Measurements from ENCODE around the gene EFNA5. TPM values are rescaled to one million over a fixed set of nuclear protein-coding genes. Genes with fewer than 3 reads are reported as not detected.
A peak's percentile ranks its signal among the peaks of the same experiment; 100 is the strongest.

EFNA5 gene
- polyA plus RNA-seq, 3 donors, result 0.01 TPM; not detected in 2

- Mint-ChIP-seq H3K36me3 (no peaks in the 10 kb centered on the region), H3K4me1 (peaks cover 34% of the 10 kb centered on the region), H3K27me3 (ENCODE audit: low read depth in 3 of 3) (peaks cover 0 to 6% (median 2%) of the 10 kb centered on the region in 3 donors), H3K27ac (peak overlapping the region; percentile 80 to 98 (median 96)), H3K9me3 (no peaks in the 10 kb centered on the region), H3K4me3 (peak overlapping the region in 1 of 2 donors; percentile 64)
- H3K36me3 ChIP-seq (replicated peaks in 1 of 2; ENCODE audit: control insufficient read depth in 1 of 2, insufficient read depth in 2 of 2, low read length in 2 of 2), result no peaks in the 10 kb centered on the region
- intact Hi-C loops (cut with micrococcal nuclease), result loop anchor here (5.0 to 10.0 kb wide), 2 partner anchors 83 to 85 kb away; no protein-coding TSS in a partner anchor
- H3K9me3 ChIP-seq (replicated peaks in 1 of 2; ENCODE audit: control insufficient read depth in 1 of 2, insufficient read depth in 1 of 2, low read length in 2 of 2), result no peaks in the 10 kb centered on the region
- no peak overlapping the region for H2AFZ ChIP-seq (ENCODE audit: insufficient read depth, low read depth, low read length, poor library complexity, severe bottlenecking)
- H3K27ac ChIP-seq (ENCODE audit: low read depth in 1 of 2, low read length in 2 of 2), result peak overlapping the region in 1 of 2 donors; percentile 93
- H3K27me3 ChIP-seq (ENCODE audit: control insufficient read depth in 2 of 2, insufficient read depth in 2 of 2, low read length in 2 of 2), result no peaks in the 10 kb centered on the region
- H3K4me3 ChIP-seq (replicated peaks in 1 of 3; ENCODE audit: low read depth in 2 of 3, low read length in 3 of 3), result peak overlapping the region in 1 of 3 experiments; percentile 3
- H3K9ac ChIP-seq (ENCODE audit: insufficient read depth, low read length, poor library complexity, severe bottlenecking), result no peak overlapping the region
- 86% methylated on average over 1 of the region's 6 CpGs for WGBS (ENCODE audit: insufficient coverage)
- TF ChIP-seq CTCF (IDR thresholded peaks at IDR 0.05), result no peak
- H4K20me1 ChIP-seq (ENCODE audit: insufficient read depth, low read length), result no peaks in the 10 kb centered on the region
- DNase-seq, result peak in 2 of 3 donors; percentile 25
- peaks cover 30 to 37% of the 10 kb centered on the region in 2 donors for H3K4me1 ChIP-seq (ENCODE audit: control insufficient read depth in 1 of 2, insufficient read depth in 2 of 2, low read length in 2 of 2)
- peak overlapping the region; percentile 33 for H3K4me2 ChIP-seq (replicated peaks; ENCODE audit: extremely low read depth, low read length, poor library complexity, severe bottlenecking)
- H3K79me2 ChIP-seq (ENCODE audit: insufficient read depth, low read length), result no peaks in the 10 kb centered on the region
These were observed 283.1 kb downstream of the EFNA5 start for GRCh38 chr5:107387526-107388140.

GRCh38 chr5:107385708-107386107, 285.0 kb downstream of the EFNA5 start:
- TF ChIP-seq CTCF (IDR thresholded peaks at IDR 0.05), result no peak
- Histone ChIP-seq H3K9me3 (replicated peaks in 1 of 2; ENCODE audit: control insufficient read depth in 1 of 2, insufficient read depth in 1 of 2, low read length in 2 of 2) (no peaks in the 10 kb centered on the region), H3K4me1 (ENCODE audit: control insufficient read depth in 1 of 2, insufficient read depth in 2 of 2, low read length in 2 of 2) (peaks cover 30 to 37% of the 10 kb centered on the region in 2 donors), H3K4me3 (replicated peaks in 1 of 3; ENCODE audit: low read depth in 2 of 3, low read length in 3 of 3) (no peak overlapping the region), H4K20me1 (ENCODE audit: insufficient read depth, low read length) (no peaks in the 10 kb centered on the region), H2AFZ (ENCODE audit: insufficient read depth, low read depth, low read length, poor library complexity, severe bottlenecking) (no peak overlapping the region), H3K27ac (ENCODE audit: low read depth in 1 of 2, low read length in 2 of 2) (no peak overlapping the region), H3K79me2 (ENCODE audit: insufficient read depth, low read length) (no peaks in the 10 kb centered on the region), H3K4me2 (replicated peaks; ENCODE audit: extremely low read depth, low read length, poor library complexity, severe bottlenecking) (no peak overlapping the region), H3K36me3 (replicated peaks in 1 of 2; ENCODE audit: control insufficient read depth in 1 of 2, insufficient read depth in 2 of 2, low read length in 2 of 2) (no peaks in the 10 kb centered on the region), H3K9ac (ENCODE audit: insufficient read depth, low read length, poor library complexity, severe bottlenecking) (no peak overlapping the region), H3K27me3 (ENCODE audit: control insufficient read depth in 2 of 2, insufficient read depth in 2 of 2, low read length in 2 of 2) (no peaks in the 10 kb centered on the region)
- Mint-ChIP-seq H3K4me1 (peaks cover 34% of the 10 kb centered on the region), H3K36me3 (no peaks in the 10 kb centered on the region), H3K4me3 (no peak overlapping the region), H3K9me3 (peaks cover 0 to under 1% (median 0%) of the 10 kb centered on the region in 7 donors), H3K27ac (peak overlapping the region in 1 of 7 donors; percentile 63), H3K27me3 (ENCODE audit: low read depth in 3 of 3) (peaks cover 0 to 5% (median 0%) of the 10 kb centered on the region in 3 donors)
- WGBS (ENCODE audit: insufficient coverage), result 100% methylated on average over 2 of the region's 2 CpGs
- no peak for DNase-seq
- intact Hi-C loops (cut with micrococcal nuclease), result loop anchor here (5.0 to 10.0 kb wide), 2 partner anchors 81 to 87 kb away; no protein-coding TSS in a partner anchor

All from CD14-positive monocyte (primary cell).